HepG2 (cell line): Measurements from ENCODE around the gene MYO1G. TPM values are rescaled to one million over a fixed set of nuclear protein-coding genes. Genes with fewer than 3 reads are reported as not detected.

Experiments used
- ATAC-seq: fragments of 200-7000 bp; cut with Tn5 transposase; 3 replicates; pipeline ENCODE4 v1.9.1; 2020; ENCODE audit warnings: mild to moderate bottlenecking, moderate library complexity
- BruUV-seq: library from RNA; stranded (reverse); fragments of 400-500 nt; replicated peaks from 2 replicates; lab custom pipeline; 2021; lab: Mats Ljungman, UMichigan
- CTCF ChIA-PET: fragments of 300-600 bp; formaldehyde crosslinking; extraction: SDS; loops from one replicate; lab custom pipeline; 2021; ENCODE audit warnings: low total read pairs, inconsistent platforms, low intra/inter-chr PET ratio; lab: Yijun Ruan, JAX
- POLR2A ChIA-PET: fragments of 350-600 bp; sonication (Branson Sonifier 250); formaldehyde crosslinking; loops from one replicate; lab custom pipeline; 2020; ENCODE audit warnings: antibody characterized with exemption, inconsistent platforms; lab: Yijun Ruan, JAX
- DNase-seq: peaks from one replicate; pipeline ENCODE4 v3.0.0-alpha.2; 2015; ENCODE audit warnings: low spot score
- FAIRE-seq: peaks from 3 replicates; lab custom pipeline; 2011; peaks lifted over from hg19 to GRCh38; lab: Jason Lieb, UNC
- H2AFZ ChIP-seq: one replicate; pipeline ENCODE4 v1.6.1; 2011; ENCODE audit warnings: low read length, inconsistent platforms
- H3K27ac ChIP-seq: fragments of 300-600 bp; 3 replicates; pipeline ENCODE4 v1.8.0; 2011; ENCODE audit warnings: mixed run types, mild to moderate bottlenecking, mixed read lengths, low read length, inconsistent platforms; ENCODE audit not compliant: insufficient read depth; ENCODE audit errors: extremely low read length
- H3K27me3 ChIP-seq, 2 experiments: fragments of 200-600 bp in 1 of 2; 2 replicates in 1 of 2; 3 replicates in 1 of 2; pipeline versions ENCODE4 v1.6.0 to v1.8.0; 2011; ENCODE audit warnings: low read length in 2 of 2, mild to moderate bottlenecking in 2 of 2, moderate library complexity in 2 of 2, inconsistent platforms in 1 of 2; ENCODE audit not compliant: insufficient read depth in 2 of 2, control insufficient read depth in 1 of 2
- H3K36me3 ChIP-seq, 2 experiments: fragments of 200-600 bp in 1 of 2; replicated peaks in 1 of 2; 2 replicates in 1 of 2; 3 replicates in 1 of 2; pipeline versions ENCODE4 v1.5.1 to v1.8.0; 2011; ENCODE audit warnings: low read length in 2 of 2, inconsistent platforms in 1 of 2; ENCODE audit not compliant: insufficient read depth in 2 of 2, control insufficient read depth in 1 of 2
- H3K4me1 ChIP-seq: 2 replicates; pipeline ENCODE4 v1.5.1; 2012; ENCODE audit warnings: low read length, inconsistent platforms; ENCODE audit not compliant: insufficient read depth
- H3K4me2 ChIP-seq: 2 replicates; pipeline ENCODE4 v1.6.0; 2011; ENCODE audit warnings: low read depth, low read length, inconsistent platforms
- H3K4me3 ChIP-seq, 3 experiments: fragments of 200-600 bp in 1 of 3; sonication (generic), shearing (Covaris generic) in 1 of 3; replicated peaks in 1 of 3; 2 replicates each; pipeline ENCODE4 v1.5.1; 2011 to 2016; ENCODE audit warnings: low read length in 3 of 3, inconsistent platforms in 2 of 3, low read depth in 2 of 3, mild to moderate bottlenecking in 2 of 3, control low read depth in 1 of 3, mixed read lengths in 1 of 3; ENCODE audit not compliant: insufficient read depth in 1 of 3
- H3K79me2 ChIP-seq: one replicate; pipeline ENCODE4 v1.6.1; 2011; ENCODE audit warnings: low read length, inconsistent platforms; ENCODE audit not compliant: insufficient read depth
- H3K9ac ChIP-seq: 2 replicates; pipeline ENCODE4 v1.6.0; 2011; ENCODE audit warnings: mild to moderate bottlenecking, low read depth, low read length, inconsistent platforms; ENCODE audit not compliant: insufficient read depth
- H3K9me3 ChIP-seq: 2 replicates; pipeline ENCODE4 v1.5.1; 2012; ENCODE audit warnings: mild to moderate bottlenecking, low read length
- H4K20me1 ChIP-seq: 2 replicates; pipeline ENCODE4 v1.6.0; 2011; ENCODE audit warnings: inconsistent platforms, mild to moderate bottlenecking, low read length, moderate library complexity; ENCODE audit not compliant: insufficient read depth
- ETV5 ChIP-seq: IDR thresholded peaks from 2 replicates; pipeline ENCODE4 v1.6.1; 2018; ENCODE audit warnings: missing biosample characterization, missing genetic modification reagents, inconsistent platforms, borderline replicate concordance
- GABPB1 ChIP-seq: IDR thresholded peaks from 2 replicates; pipeline ENCODE4 v1.6.1; 2016; ENCODE audit warnings: mild to moderate bottlenecking, missing genetic modification reagents, moderate library complexity, missing compliant biosample characterization
- TRIM24 ChIP-seq: sonication (generic); formaldehyde crosslinking; IDR thresholded peaks from 2 replicates; pipeline ENCODE4 v1.8.0; 2022; ENCODE audit warnings: mild to moderate bottlenecking, missing genetic modification reagents
- ZNF251 ChIP-seq: sonication (generic); formaldehyde crosslinking; IDR thresholded peaks from 2 replicates; pipeline ENCODE4 v1.9.0; 2021; ENCODE audit warnings: mild to moderate bottlenecking, missing genetic modification reagents
- ZNF343 ChIP-seq: sonication (generic); formaldehyde crosslinking; IDR thresholded peaks from 2 replicates; pipeline ENCODE4 v1.4.0; 2020; ENCODE audit warnings: mild to moderate bottlenecking, missing genetic modification reagents
- WGBS: methylation state at CpG from one replicate; pipeline ENCODE4 v1.1.6; 2017; ENCODE audit warnings: low lambda C conversion rate; 5-methylcytosine and 5-hydroxymethylcytosine counted together
- in situ Hi-C: cut with HindIII; loops from 2 replicates; pipeline ENCODE4 v1.10.0; 2017; ENCODE audit warnings: low pct_unique_long_range_greater_than_20kb; ENCODE audit not compliant: extremely low pct_ligation_motif_present
- intact Hi-C: fragments of 100-400 bp; cut with micrococcal nuclease; formaldehyde crosslinking; loops from one replicate; pipeline ENCODE4 v1.10.0; 2022; ENCODE audit not compliant: unreplicated experiment
- polyA plus RNA-seq, 8 experiments: library from polyadenylated mRNA; depleted of rRNA in 3 of 8; stranded (reverse) in 7 of 8; unstranded in 1 of 8; fragments of >200 nt; fragmentation: Illumina TruSeq in 4 of 8; extraction: Trizol in 4 of 8; gene quantifications; 2 replicates each; pipeline versions ENCODE4 v1.2.1 to v1.2.3, GENCODE V29; 2011 to 2016; ENCODE audit warnings: low read depth in 4 of 8, missing spikeins in 1 of 8, mixed read lengths in 1 of 8; ENCODE audit not compliant: insufficient read depth in 1 of 8
- total RNA-seq, 5 experiments: library from RNA; depleted of rRNA; stranded (reverse); fragments of >200 nt; fragmentation: Illumina TruSeq; extraction: Trizol; gene quantifications; 2 replicates each; pipeline ENCODE4 v1.2.3, GENCODE V29; 2016; ENCODE audit warnings: low read depth in 1 of 5
- TF ChIP-seq, protein P1 (sequence below): sonication (generic); formaldehyde crosslinking; IDR thresholded peaks from 2 replicates; pipeline ENCODE4 v1.8.0; 2023; ENCODE audit warnings: mild to moderate bottlenecking, missing genetic modification reagents
- TF ChIP-seq, protein P2 (sequence below): IDR thresholded peaks from 2 replicates; pipeline ENCODE4 v1.6.1; 2012; ENCODE audit warnings: inconsistent platforms
- TF ChIP-seq, protein P3 (sequence below): sonication (generic); formaldehyde crosslinking; IDR thresholded peaks from 2 replicates; pipeline ENCODE4 v1.5.1; 2020; ENCODE audit warnings: missing genetic modification reagents, mild to moderate bottlenecking, borderline replicate concordance

Gene MYO1G
- total and polyA plus RNA-seq, 2 of the 13 experiments (the other 11 are each of a cell fraction or from before 2014, with no cell fraction given): 0.29 to 1.1 TPM

DNA sequence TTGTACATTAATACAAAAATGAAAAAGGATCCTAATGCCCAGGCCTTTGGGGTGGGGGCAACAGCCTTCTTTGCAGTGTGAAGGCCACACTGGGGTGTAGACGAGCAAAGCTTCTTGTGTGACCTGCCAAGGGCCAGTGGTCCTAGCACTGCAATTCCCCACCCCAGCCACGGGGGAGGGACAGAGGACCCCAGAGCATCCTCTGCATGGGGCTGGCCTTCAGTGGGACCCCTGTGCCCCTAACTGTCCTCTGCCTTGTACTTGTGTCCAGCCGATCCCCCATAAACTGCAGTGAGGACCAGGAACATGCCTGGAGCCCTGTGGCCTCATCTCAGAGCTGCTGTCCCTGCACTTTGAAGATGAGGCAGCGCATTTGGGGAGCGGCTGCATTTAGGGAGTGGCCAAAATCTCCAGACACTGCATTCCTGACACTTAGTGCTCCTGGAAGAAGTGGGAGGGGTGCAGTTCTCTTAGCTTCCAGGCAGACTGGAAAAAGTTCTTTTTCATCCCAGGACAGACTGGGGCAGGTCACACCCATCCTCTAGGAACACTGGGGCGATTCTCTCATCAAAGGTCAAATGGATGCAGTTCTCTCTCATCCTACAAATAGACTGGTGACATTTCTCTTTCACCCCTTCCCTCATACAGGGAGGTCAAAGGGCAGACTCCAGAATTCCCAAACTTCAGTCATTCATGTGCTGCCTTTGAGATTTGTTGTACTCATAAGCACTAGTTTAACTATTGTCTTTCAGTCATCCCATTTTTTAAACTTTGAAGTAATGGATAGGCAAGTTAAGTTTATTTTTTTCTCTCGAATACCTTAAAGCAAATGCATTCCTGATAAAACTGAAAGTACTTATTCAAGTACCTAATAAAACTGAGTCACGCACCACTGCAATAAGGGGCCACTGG, 922 bp upstream of the MYO1G start:
- 36% methylated on average over 4 of the region's 8 CpGs for WGBS
- Histone ChIP-seq H3K27me3 (peaks cover 4 to 5% of the 10 kb centered on the region in 2 experiments; a peak in 2 of 5 replicates), H2AFZ (no peak overlapping the region), H3K4me1 (peaks cover 23% of the 10 kb centered on the region), H3K9ac (no peak overlapping the region), H4K20me1 (no peaks in the 10 kb centered on the region), H3K4me2 (no peak overlapping the region), H3K27ac (no peak overlapping the region), H3K36me3 (no peaks in the 10 kb centered on the region), H3K9me3 (no peaks in the 10 kb centered on the region), H3K79me2 (no peaks in the 10 kb centered on the region), H3K4me3 (no peak overlapping the region)
- FAIRE-seq: no peak
- DNase-seq: no peak
- TF ChIP-seq, protein P1, sequence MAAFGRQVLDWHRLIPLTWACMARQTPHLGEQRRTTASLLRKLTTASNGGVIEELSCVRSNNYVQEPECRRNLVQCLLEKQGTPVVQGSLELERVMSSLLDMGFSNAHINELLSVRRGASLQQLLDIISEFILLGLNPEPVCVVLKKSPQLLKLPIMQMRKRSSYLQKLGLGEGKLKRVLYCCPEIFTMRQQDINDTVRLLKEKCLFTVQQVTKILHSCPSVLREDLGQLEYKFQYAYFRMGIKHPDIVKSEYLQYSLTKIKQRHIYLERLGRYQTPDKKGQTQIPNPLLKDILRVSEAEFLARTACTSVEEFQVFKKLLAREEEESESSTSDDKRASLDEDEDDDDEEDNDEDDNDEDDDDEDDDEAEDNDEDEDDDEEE (CRISPR knock-in tag): no peak
- ATAC-seq: no peak
- intact Hi-C loops: no loop called here
- in situ Hi-C loops: no loop called here
- CTCF ChIA-PET: no interaction called here
- POLR2A ChIA-PET: no interaction called here
- no TSS peak for BruUV-seq

DNA sequence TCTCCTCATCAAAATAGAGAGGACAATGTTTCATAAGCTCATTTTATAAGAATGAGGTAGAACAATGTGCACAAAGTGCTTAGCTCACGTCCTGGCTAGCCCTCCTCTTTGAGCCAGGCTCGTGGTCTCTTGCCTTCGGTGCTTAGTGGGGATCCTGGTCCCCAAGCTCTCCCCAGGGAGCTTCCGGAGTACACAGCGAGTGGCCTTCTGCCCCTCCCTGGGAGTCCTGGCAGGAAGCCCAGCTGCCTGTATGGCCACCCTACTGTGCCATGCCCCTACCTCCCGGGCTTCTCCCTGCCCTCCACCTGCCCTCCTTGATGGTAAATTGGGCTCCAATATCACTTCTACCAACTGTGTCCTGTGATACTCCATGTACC, 868 bp downstream of the MYO1G start:
- Histone ChIP-seq H3K27me3 (peaks cover 4 to 5% of the 10 kb centered on the region in 2 experiments; a peak in 2 of 5 replicates), H3K79me2 (no peaks in the 10 kb centered on the region), H3K9me3 (no peaks in the 10 kb centered on the region), H3K4me1 (peaks cover 31% of the 10 kb centered on the region), H2AFZ (no peak overlapping the region), H3K4me3 (no peak overlapping the region), H3K27ac (no peak overlapping the region), H4K20me1 (no peaks in the 10 kb centered on the region), H3K4me2 (no peak overlapping the region; the same call in 1 of the 2 replicates), H3K9ac (no peak overlapping the region), H3K36me3 (no peaks in the 10 kb centered on the region)
- TF ChIP-seq TRIM24 (CRISPR knock-in tag) (no peak), ZNF251 (CRISPR knock-in tag) (no peak), ETV5 (CRISPR knock-in tag) (peak; percentile 60; the same call in 1 of the 2 replicates), ZNF343 (CRISPR knock-in tag) (no peak), GABPB1 (CRISPR knock-in tag) (0 out of 2 replicates have a peak, but pooled peaks have one; percentile 13)
- TF ChIP-seq, protein P2, sequence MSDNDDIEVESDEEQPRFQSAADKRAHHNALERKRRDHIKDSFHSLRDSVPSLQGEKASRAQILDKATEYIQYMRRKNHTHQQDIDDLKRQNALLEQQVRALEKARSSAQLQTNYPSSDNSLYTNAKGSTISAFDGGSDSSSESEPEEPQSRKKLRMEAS: no peak
- TF ChIP-seq, protein P3, sequence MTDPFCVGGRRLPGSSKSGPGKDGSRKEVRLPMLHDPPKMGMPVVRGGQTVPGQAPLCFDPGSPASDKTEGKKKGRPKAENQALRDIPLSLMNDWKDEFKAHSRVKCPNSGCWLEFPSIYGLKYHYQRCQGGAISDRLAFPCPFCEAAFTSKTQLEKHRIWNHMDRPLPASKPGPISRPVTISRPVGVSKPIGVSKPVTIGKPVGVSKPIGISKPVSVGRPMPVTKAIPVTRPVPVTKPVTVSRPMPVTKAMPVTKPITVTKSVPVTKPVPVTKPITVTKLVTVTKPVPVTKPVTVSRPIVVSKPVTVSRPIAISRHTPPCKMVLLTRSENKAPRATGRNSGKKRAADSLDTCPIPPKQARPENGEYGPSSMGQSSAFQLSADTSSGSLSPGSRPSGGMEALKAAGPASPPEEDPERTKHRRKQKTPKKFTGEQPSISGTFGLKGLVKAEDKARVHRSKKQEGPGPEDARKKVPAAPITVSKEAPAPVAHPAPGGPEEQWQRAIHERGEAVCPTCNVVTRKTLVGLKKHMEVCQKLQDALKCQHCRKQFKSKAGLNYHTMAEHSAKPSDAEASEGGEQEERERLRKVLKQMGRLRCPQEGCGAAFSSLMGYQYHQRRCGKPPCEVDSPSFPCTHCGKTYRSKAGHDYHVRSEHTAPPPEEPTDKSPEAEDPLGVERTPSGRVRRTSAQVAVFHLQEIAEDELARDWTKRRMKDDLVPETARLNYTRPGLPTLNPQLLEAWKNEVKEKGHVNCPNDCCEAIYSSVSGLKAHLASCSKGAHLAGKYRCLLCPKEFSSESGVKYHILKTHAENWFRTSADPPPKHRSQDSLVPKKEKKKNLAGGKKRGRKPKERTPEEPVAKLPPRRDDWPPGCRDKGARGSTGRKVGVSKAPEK (CRISPR knock-in tag): no peak
- in situ Hi-C loops (no loop called here), intact Hi-C loops (no loop called here)
- no TSS peak for BruUV-seq
- ChIA-PET CTCF (no interaction called here), POLR2A (interaction anchor here (0.6 kb wide), 1 partner anchor 22 kb away, joined by 3 read pairs; no protein-coding TSS in a partner anchor)
- no peak for FAIRE-seq
- no peak for DNase-seq
- WGBS: 9% methylated on average over 3 of the region's 6 CpGs
- ATAC-seq: no peak
